Neural progenitor cell (in vitro differentiated cells): ENCODE results near the gene ADCY1.

Source experiments
- CTCF ChIP-seq: fragments of 200-600 bp; sonication (generic); IDR thresholded peaks from 2 replicates; pipeline ENCODE4 v1.5.1; 2017; ENCODE audit warnings: antibody characterized with exemption, mild to moderate bottlenecking
- EZH2 ChIP-seq: fragments of 200-600 bp; sonication (generic); IDR thresholded peaks from 2 replicates; pipeline ENCODE4 v1.6.1; 2017; ENCODE audit warnings: antibody characterized with exemption, mild to moderate bottlenecking, moderate library complexity
- EZH2phosphoT487 ChIP-seq: fragments of 200-600 bp; sonication (generic); IDR thresholded peaks from 2 replicates; pipeline ENCODE4 v1.6.1; 2017; ENCODE audit warnings: antibody characterized with exemption

- no peak for TF ChIP-seq EZH2
- TF ChIP-seq CTCF, result no peak
- TF ChIP-seq EZH2phosphoT487, result no peak
Observed at GRCh38 chr7:45658716-45659495, 84.7 kb downstream of the ADCY1 start.
